DMS79 (cell line): Measurements from ENCODE around the gene UBE2F.

Experiments
- DNase-seq: peaks from one replicate; lab custom pipeline; 2025; lab: John Stamatoyannopoulos, UW

The UBE2F gene

GRCh38 chr2:238080518-238080917 is 113.7 kb downstream of the UBE2F start:
- no peak for DNase-seq

- no peak for DNase-seq
These were observed 114.3 kb downstream of the UBE2F start for GRCh38 chr2:238081150-238081549.

GRCh38 chr2:238081561-238081960 is 114.7 kb downstream of the UBE2F start:
- DNase-seq = no peak

- no peak for DNase-seq
These were observed 115.3 kb downstream of the UBE2F start for GRCh38 chr2:238082151-238082550.

GRCh38 chr2:238082827-238083226 is 116.0 kb downstream of the UBE2F start:
- DNase-seq = no peak

- no peak for DNase-seq
These were observed 117.1 kb downstream of the UBE2F start for GRCh38 chr2:238083919-238084318.

- no peak for DNase-seq
These were observed 117.9 kb downstream of the UBE2F start for GRCh38 chr2:238084761-238085160.

GRCh38 chr2:238085899-238086298 is 119.1 kb downstream of the UBE2F start:
- DNase-seq = no peak

GRCh38 chr2:238087211-238087610 is 120.4 kb downstream of the UBE2F start:
- DNase-seq = no peak

GRCh38 chr2:238090887-238091286 is 124.1 kb downstream of the UBE2F start:
- DNase-seq = no peak

- no peak for DNase-seq
These were observed 124.7 kb downstream of the UBE2F start for GRCh38 chr2:238091436-238092060.
